22Rv1 (cell line): ENCODE measurements around the gene CBX5.

ENCODE experiments used
- ZFX ChIP-seq: fragments of 450-650 bp; IDR thresholded peaks from 2 replicates; pipeline ENCODE4 v1.6.1; 2017; ENCODE audit warnings: antibody characterized with exemption, borderline replicate concordance
- TF ChIP-seq, protein P1 (sequence below): fragments of 450-650 bp; IDR thresholded peaks from 2 replicates; pipeline ENCODE4 v1.5.1; 2017; ENCODE audit warnings: mild to moderate bottlenecking

- TF ChIP-seq, protein P1, sequence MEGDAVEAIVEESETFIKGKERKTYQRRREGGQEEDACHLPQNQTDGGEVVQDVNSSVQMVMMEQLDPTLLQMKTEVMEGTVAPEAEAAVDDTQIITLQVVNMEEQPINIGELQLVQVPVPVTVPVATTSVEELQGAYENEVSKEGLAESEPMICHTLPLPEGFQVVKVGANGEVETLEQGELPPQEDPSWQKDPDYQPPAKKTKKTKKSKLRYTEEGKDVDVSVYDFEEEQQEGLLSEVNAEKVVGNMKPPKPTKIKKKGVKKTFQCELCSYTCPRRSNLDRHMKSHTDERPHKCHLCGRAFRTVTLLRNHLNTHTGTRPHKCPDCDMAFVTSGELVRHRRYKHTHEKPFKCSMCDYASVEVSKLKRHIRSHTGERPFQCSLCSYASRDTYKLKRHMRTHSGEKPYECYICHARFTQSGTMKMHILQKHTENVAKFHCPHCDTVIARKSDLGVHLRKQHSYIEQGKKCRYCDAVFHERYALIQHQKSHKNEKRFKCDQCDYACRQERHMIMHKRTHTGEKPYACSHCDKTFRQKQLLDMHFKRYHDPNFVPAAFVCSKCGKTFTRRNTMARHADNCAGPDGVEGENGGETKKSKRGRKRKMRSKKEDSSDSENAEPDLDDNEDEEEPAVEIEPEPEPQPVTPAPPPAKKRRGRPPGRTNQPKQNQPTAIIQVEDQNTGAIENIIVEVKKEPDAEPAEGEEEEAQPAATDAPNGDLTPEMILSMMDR: no peak
- TF ChIP-seq ZFX: no peak
Observed at GRCh38 chr12:54208591-54208990, 71.3 kb downstream of the CBX5 start.
